ENCODE measurements around the gene SLC7A9.

DNA sequence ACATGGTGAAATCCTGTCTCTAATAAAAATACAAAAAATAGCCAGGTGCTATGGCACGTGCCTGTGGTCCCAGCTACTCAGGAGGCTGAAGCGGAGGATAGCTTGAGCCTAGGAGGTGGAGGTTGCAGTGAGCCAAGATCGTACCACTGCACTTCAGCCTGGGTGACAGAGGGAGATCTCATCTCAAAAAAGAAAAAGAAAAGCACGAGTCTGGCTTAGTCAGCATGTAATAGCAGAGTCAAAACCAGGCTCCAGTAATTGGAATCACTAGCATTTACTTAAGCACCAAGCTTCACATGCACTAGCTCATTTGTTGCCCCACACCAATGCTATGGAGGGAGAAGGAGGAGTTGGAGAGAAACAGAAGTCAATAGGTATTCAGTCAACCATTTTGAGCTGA lies 41.9 kb upstream of the SLC7A9 start:
- TF ChIP-seq, protein P1, sequence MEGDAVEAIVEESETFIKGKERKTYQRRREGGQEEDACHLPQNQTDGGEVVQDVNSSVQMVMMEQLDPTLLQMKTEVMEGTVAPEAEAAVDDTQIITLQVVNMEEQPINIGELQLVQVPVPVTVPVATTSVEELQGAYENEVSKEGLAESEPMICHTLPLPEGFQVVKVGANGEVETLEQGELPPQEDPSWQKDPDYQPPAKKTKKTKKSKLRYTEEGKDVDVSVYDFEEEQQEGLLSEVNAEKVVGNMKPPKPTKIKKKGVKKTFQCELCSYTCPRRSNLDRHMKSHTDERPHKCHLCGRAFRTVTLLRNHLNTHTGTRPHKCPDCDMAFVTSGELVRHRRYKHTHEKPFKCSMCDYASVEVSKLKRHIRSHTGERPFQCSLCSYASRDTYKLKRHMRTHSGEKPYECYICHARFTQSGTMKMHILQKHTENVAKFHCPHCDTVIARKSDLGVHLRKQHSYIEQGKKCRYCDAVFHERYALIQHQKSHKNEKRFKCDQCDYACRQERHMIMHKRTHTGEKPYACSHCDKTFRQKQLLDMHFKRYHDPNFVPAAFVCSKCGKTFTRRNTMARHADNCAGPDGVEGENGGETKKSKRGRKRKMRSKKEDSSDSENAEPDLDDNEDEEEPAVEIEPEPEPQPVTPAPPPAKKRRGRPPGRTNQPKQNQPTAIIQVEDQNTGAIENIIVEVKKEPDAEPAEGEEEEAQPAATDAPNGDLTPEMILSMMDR (optimal IDR thresholded peaks at IDR 0.05 in 1 of 3, IDR thresholded peaks at IDR 0.05 in 1 of 3, conservative IDR thresholded peaks at IDR 0.05 in 1 of 3; ENCODE audit: extremely low read depth in 1 of 3, insufficient read depth in 2 of 3, low read length in 3 of 3) = no peak
- TF ChIP-seq EZH2 (IDR thresholded peaks at IDR 0.05; ENCODE audit: low read length) = no peak

Data from keratinocyte (primary cell).